GM12878 (cell line): ENCODE measurements around the gene SPR. TPM values are rescaled to one million over a fixed set of nuclear protein-coding genes. Genes with fewer than 3 reads are reported as not detected.

Experiments
- ATAC-seq: fragments of 200-7000 bp; cut with Tn5 transposase; 3 replicates; pipeline ENCODE4 v1.9.1; 2020; ENCODE audit warnings: mild to moderate bottlenecking, moderate library complexity
- BruUV-seq: library from RNA; stranded (reverse); fragments of 400-500 nt; replicated peaks from 2 replicates; lab custom pipeline; 2021; lab: Mats Ljungman, UMichigan
- CTCF ChIA-PET: fragments of 300-600 bp; sonication (Branson Sonifier 250); formaldehyde crosslinking; extraction: SDS; loops from one replicate; lab custom pipeline; 2021; ENCODE audit warnings: inconsistent platforms; lab: Yijun Ruan, JAX
- POLR2A ChIA-PET: fragments of 350-600 bp; formaldehyde crosslinking; extraction: SDS; loops from one replicate; lab custom pipeline; 2021; ENCODE audit warnings: inconsistent platforms; lab: Charles Lee
- RAD21 ChIA-PET: fragments of 300-600 bp; sonication (Branson Sonifier 250); formaldehyde crosslinking; loops from one replicate; lab custom pipeline; 2023; ENCODE audit warnings: antibody characterized with exemption; ENCODE audit not compliant: unreplicated experiment; lab: Charles Lee
- SMC1A ChIA-PET: fragments of 300-600 bp; sonication (Branson Sonifier 250); formaldehyde crosslinking; loops from one replicate; lab custom pipeline; 2023; ENCODE audit not compliant: unreplicated experiment, uncharacterized antibody; lab: Charles Lee
- DNase-seq: peaks from one replicate; pipeline ENCODE4 v3.0.0-alpha.2; 2011; ENCODE audit warnings: low read depth, low spot score
- FAIRE-seq: peaks from 3 replicates; lab custom pipeline; 2011; peaks lifted over from hg19 to GRCh38; lab: Jason Lieb, UNC
- H2AFZ ChIP-seq: 2 replicates; pipeline ENCODE4 v1.6.0; 2011; ENCODE audit warnings: low read depth, low read length, control low read depth; ENCODE audit not compliant: control insufficient read depth
- H3K27ac ChIP-seq: 2 replicates; pipeline ENCODE4 v1.5.1; 2011; ENCODE audit warnings: control low read depth; ENCODE audit not compliant: control insufficient read depth, insufficient read depth
- H3K27me3 ChIP-seq, 2 experiments: replicated peaks in 1 of 2; 2 replicates each; pipeline versions ENCODE4 v1.6.0 to v1.6.1; 2011; ENCODE audit warnings: low read length in 1 of 2; ENCODE audit not compliant: control insufficient read depth in 2 of 2, insufficient read depth in 2 of 2
- H3K36me3 ChIP-seq, 2 experiments: 2 replicates each; pipeline ENCODE4 v1.5.1; 2011; ENCODE audit warnings: low read length in 1 of 2; ENCODE audit not compliant: control insufficient read depth in 2 of 2, insufficient read depth in 2 of 2
- H3K4me1 ChIP-seq: 2 replicates; pipeline ENCODE4 v1.6.1; 2011; ENCODE audit warnings: mild to moderate bottlenecking, low read length, moderate library complexity, mixed read lengths; ENCODE audit not compliant: control insufficient read depth, insufficient read depth
- H3K4me2 ChIP-seq: 2 replicates; pipeline ENCODE4 v1.6.0; 2011; ENCODE audit warnings: control low read depth; ENCODE audit not compliant: control insufficient read depth, insufficient read depth
- H3K4me3 ChIP-seq: fragments of 200-600 bp; sonication (generic); 2 replicates; pipeline ENCODE4 v1.5.1; 2016
- H3K79me2 ChIP-seq: 2 replicates; pipeline ENCODE4 v1.6.0; 2011; ENCODE audit warnings: low read length; ENCODE audit not compliant: control insufficient read depth, insufficient read depth
- H3K9ac ChIP-seq: 2 replicates; pipeline ENCODE4 v1.8.0; 2011; ENCODE audit warnings: low read length, control low read depth, mixed read lengths; ENCODE audit not compliant: control insufficient read depth, insufficient read depth
- H3K9me3 ChIP-seq: replicated peaks from 3 replicates; pipeline ENCODE4 v1.5.1; 2011; ENCODE audit warnings: mild to moderate bottlenecking, low read length; ENCODE audit not compliant: control insufficient read depth, insufficient read depth
- H4K20me1 ChIP-seq: 2 replicates; pipeline ENCODE4 v1.6.0; 2011; ENCODE audit not compliant: control insufficient read depth, insufficient read depth
- BMI1 ChIP-seq: fragments of 450-650 bp; IDR thresholded peaks from 2 replicates; pipeline ENCODE4 v1.6.1; 2016; ENCODE audit warnings: mild to moderate bottlenecking, moderate library complexity, borderline replicate concordance
- RAD21 ChIP-seq: IDR thresholded peaks from 2 replicates; pipeline ENCODE4 v1.6.1; 2011; ENCODE audit warnings: mild to moderate bottlenecking, low read depth, low read length, moderate library complexity; ENCODE audit not compliant: insufficient read depth
- RELB ChIP-seq: fragments of 450-650 bp; IDR thresholded peaks from 2 replicates; pipeline ENCODE4 v1.6.1; 2017; ENCODE audit warnings: low read depth, mild to moderate bottlenecking, moderate library complexity
- RUNX3 ChIP-seq: IDR thresholded peaks from 2 replicates; pipeline ENCODE4 v1.6.1; 2012; ENCODE audit warnings: low read length, inconsistent platforms
- SPI1 ChIP-seq: IDR thresholded peaks from 2 replicates; pipeline ENCODE4 v1.6.1; 2011; ENCODE audit warnings: low read depth, mild to moderate bottlenecking, low read length, moderate library complexity, borderline replicate concordance; ENCODE audit not compliant: insufficient read depth
- TCF12 ChIP-seq: IDR thresholded peaks from 2 replicates; pipeline ENCODE4 v1.6.1; 2011; ENCODE audit warnings: low read depth, mild to moderate bottlenecking, low read length
- TCF7 ChIP-seq: IDR thresholded peaks from 2 replicates; pipeline ENCODE4 v1.6.1; 2014; ENCODE audit warnings: antibody characterized with exemption, borderline replicate concordance
- ZBTB40 ChIP-seq: fragments of 450-650 bp; IDR thresholded peaks from 2 replicates; pipeline ENCODE4 v1.6.1; 2016; ENCODE audit warnings: mild to moderate bottlenecking, moderate library complexity, borderline replicate concordance
- ZNF207 ChIP-seq: fragments of 450-650 bp; IDR thresholded peaks from 2 replicates; pipeline ENCODE4 v1.6.1; 2014; ENCODE audit warnings: antibody characterized with exemption, mild to moderate bottlenecking, borderline replicate concordance
- whole genome bisulfite sequencing: methylation state at CpG from one replicate; pipeline ENCODE4 v1.1.6; 2016; ENCODE audit warnings: low lambda C conversion rate; ENCODE audit not compliant: insufficient replicate concordance, insufficient coverage; ENCODE audit errors: missing lambda C conversion rate; 5-methylcytosine and 5-hydroxymethylcytosine counted together
- in situ Hi-C: fragments of 300-500 bp; cut with MboI; formaldehyde crosslinking; loops from 9 replicates; pipeline ENCODE4 v1.14.3; 2018; ENCODE audit warnings: mixed read lengths
- intact Hi-C: fragments of 100-400 bp; cut with micrococcal nuclease; formaldehyde crosslinking; loops from one replicate; pipeline ENCODE4 v1.14.2; 2022; ENCODE audit not compliant: unreplicated experiment
- polyA plus RNA-seq, 11 experiments: library from polyadenylated mRNA; depleted of rRNA in 4 of 11; unstranded in 6 of 11; stranded (reverse) in 5 of 11; fragments of >200 nt; fragmentation: Nextera tagmentation in 4 of 11; fragmentation: Illumina TruSeq in 1 of 11; extraction: Ambion mirVana in 4 of 11; extraction: Trizol in 1 of 11; gene quantifications; 1 replicate in 1 of 11; 2 replicates in 10 of 11; pipeline versions ENCODE4 v1.2.1 to v1.2.3, GENCODE V29; 2011 to 2016; ENCODE audit warnings: inconsistent platforms in 2 of 11, missing spikeins in 2 of 11, low read depth in 1 of 11
- total RNA-seq, 4 experiments: library from RNA; depleted of rRNA in 3 of 4; stranded (reverse); fragments of >200 nt in 3 of 4; fragmentation: Illumina TruSeq in 1 of 4; extraction: Trizol in 1 of 4; gene quantifications; 2 replicates each; pipeline versions ENCODE4 v1.2.1 to v1.2.3, GENCODE V29; 2013 to 2021
- TF ChIP-seq, protein P1 (sequence below): IDR thresholded peaks from 2 replicates; pipeline ENCODE4 v1.6.1; 2011; ENCODE audit warnings: borderline replicate concordance, low read depth, mild to moderate bottlenecking, moderate library complexity, low read length; ENCODE audit not compliant: insufficient read depth, poor library complexity, severe bottlenecking

The SPR gene
- total and polyA plus RNA-seq, 10 of the 15 experiments (the other 5 are each of a cell fraction or from before 2014, with no cell fraction given): 0.68 to 7.8 (median 2.5) TPM

- TF ChIP-seq SPI1 (no peak), BMI1 (no peak), RAD21 (0 out of 2 replicates have a peak, but pooled peaks have one; percentile 26), TCF7 (0 out of 2 replicates have a peak, but pooled peaks have one; percentile 7), ZNF207 (no peak)
Observed at GRCh38 chr2:72887740-72888437, 681 bp downstream of the SPR start (continued).

- H3K79me2 ChIP-seq: no peaks in the 10 kb centered on the region
- no peak for ATAC-seq
- H3K9ac ChIP-seq: no peak overlapping the region
- ChIA-PET SMC1A (interaction anchor here (1.6 to 9.0 kb wide), 3 partner anchors 86 to 289 kb away, joined by 4 to 134 read pairs (median 8); no protein-coding TSS in a partner anchor), POLR2A (no interaction called here), CTCF (interaction anchor here (0.6 to 14.3 kb wide), 23 partner anchors 9 to 289 kb away, joined by 3 to 437 read pairs (median 6); partner anchors contain the start of genes EMX1 and SFXN5), RAD21 (interaction anchor here (1.5 kb wide), 1 partner anchor 85 kb away, joined by 7 read pairs; no protein-coding TSS in a partner anchor)
- H3K4me3 ChIP-seq: peak overlapping the region; percentile 75; the same call in 1 of the 2 replicates
- H3K4me1 ChIP-seq: peaks cover 8% of the 10 kb centered on the region
- DNase-seq: no peak
- no peaks in the 10 kb centered on the region for H4K20me1 ChIP-seq
- peak overlapping the region; percentile 98 for H3K4me2 ChIP-seq
- in situ Hi-C loops (no loop called here), intact Hi-C loops (loop anchor here (1.0 kb wide), 1 partner anchor 117 kb away; no protein-coding TSS in a partner anchor)
- H3K27ac ChIP-seq: no peak overlapping the region
- peaks cover 2 to 8% of the 10 kb centered on the region in 2 experiments; a peak in 2 of 4 replicates for H3K27me3 ChIP-seq
- FAIRE-seq: no peak
- no peaks in the 10 kb centered on the region for H3K9me3 ChIP-seq
- no TSS peak for BruUV-seq
- no peak overlapping the region for H2AFZ ChIP-seq
- H3K36me3 ChIP-seq: no peaks in the 10 kb centered on the region
- WGBS: 28% methylated on average over 11 of the region's 11 CpGs
- no peak for TF ChIP-seq TCF12
- TF ChIP-seq, protein P1, sequence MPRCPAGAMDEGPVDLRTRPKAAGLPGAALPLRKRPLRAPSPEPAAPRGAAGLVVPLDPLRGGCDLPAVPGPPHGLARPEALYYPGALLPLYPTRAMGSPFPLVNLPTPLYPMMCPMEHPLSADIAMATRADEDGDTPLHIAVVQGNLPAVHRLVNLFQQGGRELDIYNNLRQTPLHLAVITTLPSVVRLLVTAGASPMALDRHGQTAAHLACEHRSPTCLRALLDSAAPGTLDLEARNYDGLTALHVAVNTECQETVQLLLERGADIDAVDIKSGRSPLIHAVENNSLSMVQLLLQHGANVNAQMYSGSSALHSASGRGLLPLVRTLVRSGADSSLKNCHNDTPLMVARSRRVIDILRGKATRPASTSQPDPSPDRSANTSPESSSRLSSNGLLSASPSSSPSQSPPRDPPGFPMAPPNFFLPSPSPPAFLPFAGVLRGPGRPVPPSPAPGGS: no peak
- TF ChIP-seq RUNX3: no peak
- TF ChIP-seq RELB: no peak
- no peak for TF ChIP-seq ZBTB40
Observed at GRCh38 chr2:72888438-72889202, 1.4 kb downstream of the SPR start.
